ENCODE data around the gene PLCB1. TPM values are rescaled to one million over a fixed set of nuclear protein-coding genes. Genes with fewer than 3 reads are reported as not detected.
"Not testable (repeated sequence)": the region's sequence is repeated elsewhere in the genome, so short reads cannot be mapped to it uniquely, and the experiment has no call there.

The PLCB1 gene
- 14.9 and 19.7 TPM in 2 replicates for total RNA-seq (2014; rRNA removed; shearing (Covaris generic))
- 10.7 and 17.1 TPM in 2 replicates for polyA plus RNA-seq (2015; cell fraction: cytosol; rRNA removed)
- polyA plus RNA-seq (2015; cell fraction: nucleus; rRNA removed): 9.3 and 11.3 TPM in 2 replicates

DNA sequence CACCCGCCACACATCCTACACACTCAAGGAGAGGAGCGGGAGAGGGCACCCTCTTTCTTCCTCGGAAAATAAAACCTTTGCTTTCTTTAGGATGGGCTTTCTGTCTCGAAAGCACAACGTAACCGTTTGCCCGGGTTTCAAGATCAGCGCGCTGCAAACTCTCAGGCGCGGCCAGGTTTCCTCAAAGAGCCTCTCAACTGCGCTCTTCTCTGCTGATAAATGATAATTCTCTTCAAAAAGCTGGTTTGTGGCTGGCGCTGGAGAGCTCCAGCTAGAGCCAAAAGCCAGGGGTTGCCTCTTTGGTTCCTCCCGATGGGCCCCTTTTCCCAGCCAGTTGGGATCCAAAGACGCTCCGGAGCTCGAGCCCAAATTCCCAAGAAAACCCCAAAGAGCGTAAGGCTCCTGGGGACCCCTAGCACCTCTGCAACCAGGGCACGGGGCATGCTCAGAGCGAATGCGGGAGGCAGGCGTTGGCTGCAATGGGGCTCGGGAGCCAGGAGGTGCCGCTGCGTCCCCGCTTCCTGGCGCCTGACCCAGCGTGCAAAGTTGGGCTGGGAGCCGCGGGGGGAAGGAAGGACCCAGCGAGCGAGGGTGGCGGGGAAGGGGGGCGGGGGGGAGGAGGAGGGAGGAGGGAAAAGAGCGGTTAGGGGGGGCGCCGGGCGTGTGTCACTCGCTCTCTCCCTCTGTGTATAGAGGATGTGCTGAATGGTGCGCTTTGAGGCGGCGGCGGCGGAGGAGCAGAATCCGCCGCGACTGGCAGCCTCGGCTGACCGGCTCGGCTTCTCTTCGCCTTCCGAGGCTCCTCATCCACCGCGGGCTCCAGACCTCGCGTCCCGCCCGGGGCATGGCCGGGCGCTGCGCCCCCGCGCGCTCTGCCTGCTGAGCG lies at the start of gene PLCB1:
TSS of gene PLCB1 (plus strand) at position 669 of the 886 bp plus-strand sequence. CDS start 386 bp downstream, outside the sequence.
- in situ Hi-C loops (cut with HindIII; ENCODE audit: low pct_unique_long_range_greater_than_20kb, low sequenced_read_pairs): no loop called here
- DNase-seq (ENCODE audit: low read depth, low spot score): peak; percentile 85

DNA sequence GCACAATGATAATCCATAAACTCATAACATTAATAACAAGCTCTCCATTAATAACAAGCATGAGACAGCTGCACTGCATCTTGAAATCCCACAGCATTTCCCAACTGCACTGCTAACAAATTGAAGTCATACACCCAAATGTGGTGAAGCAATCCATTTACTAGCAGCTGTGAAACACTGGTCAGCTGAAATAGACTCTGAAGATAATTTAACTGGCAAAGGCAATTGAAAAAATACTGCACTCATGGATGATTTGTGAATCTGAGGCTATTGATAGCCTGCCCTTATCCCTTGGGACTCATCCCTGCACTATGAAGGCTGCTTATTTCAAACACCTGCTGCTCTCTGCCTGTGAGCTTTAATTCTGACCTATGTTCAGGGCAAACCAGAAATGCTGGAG lies 49.1 kb upstream of the PLCB1 start:
- in situ Hi-C loops (cut with HindIII; ENCODE audit: low pct_unique_long_range_greater_than_20kb, low sequenced_read_pairs): no loop called here

DNA sequence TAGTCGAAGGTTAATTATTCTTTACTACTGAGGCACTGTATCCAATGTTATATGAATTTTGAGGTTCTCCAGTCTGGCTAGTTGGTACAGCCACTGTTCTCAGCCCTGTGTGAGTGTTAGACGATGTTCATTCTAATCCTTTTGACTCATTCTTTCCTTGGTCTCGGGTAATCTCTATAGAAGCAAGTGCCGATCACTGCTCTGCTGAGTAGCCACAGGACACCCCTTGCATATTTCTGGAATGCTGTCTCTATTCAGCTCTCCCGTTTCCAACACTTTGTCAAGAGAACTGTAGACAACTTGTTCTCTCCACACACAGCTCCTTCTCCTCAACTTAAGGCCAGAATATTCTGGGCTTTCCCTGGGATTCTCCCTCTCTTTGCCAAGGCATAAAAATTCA lies 42.4 kb upstream of the PLCB1 start:
- in situ Hi-C loops (cut with HindIII; ENCODE audit: low pct_unique_long_range_greater_than_20kb, low sequenced_read_pairs): no loop called here
- DNase-seq (ENCODE audit: low read depth, low spot score): no peak

More for the DNA sequence above, 49.1 kb upstream of the PLCB1 start:
- DNase-seq (ENCODE audit: low read depth, low spot score): no peak

DNA sequence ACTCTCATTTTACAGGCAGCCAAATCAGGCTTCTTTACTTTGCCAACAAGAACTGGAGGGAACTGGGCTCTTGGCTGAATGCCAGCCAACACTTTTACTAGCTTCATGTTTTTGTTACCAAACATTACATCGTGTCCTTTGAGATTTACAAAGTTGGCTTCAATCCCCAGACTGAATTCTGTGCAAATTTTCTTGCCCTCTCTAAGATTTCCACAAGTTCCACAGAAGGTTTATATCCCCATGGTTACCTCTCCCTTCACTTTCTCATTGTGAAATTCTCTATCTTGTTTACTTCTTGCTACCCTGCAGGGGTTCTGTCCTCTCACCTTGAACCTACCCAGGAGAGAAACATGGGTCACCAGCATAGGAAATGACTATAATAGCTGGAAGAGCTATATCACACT lies 37.6 kb upstream of the PLCB1 start:
- in situ Hi-C loops (cut with HindIII; ENCODE audit: low pct_unique_long_range_greater_than_20kb, low sequenced_read_pairs): no loop called here
- DNase-seq (ENCODE audit: low read depth, low spot score): no peak

DNA sequence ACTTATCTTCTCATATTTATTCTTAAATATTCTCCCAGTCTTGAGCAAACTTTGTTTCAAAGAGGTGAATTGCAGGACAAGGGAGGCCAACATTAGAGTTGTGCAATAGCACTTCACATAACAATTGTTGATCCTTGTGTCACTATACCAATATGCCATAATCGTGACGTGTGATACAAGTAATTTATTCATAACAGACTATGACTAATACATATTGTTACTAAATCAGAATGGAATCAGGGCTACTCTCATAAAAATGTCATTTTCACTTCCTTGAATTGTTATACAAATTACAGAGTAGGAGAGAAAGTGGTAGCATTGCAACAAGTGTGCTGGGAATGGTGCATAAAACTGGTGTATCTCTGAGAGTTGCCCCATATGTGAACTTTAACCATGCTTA lies 37.2 kb upstream of the PLCB1 start:
- no peak for DNase-seq (ENCODE audit: low read depth, low spot score)

DNA sequence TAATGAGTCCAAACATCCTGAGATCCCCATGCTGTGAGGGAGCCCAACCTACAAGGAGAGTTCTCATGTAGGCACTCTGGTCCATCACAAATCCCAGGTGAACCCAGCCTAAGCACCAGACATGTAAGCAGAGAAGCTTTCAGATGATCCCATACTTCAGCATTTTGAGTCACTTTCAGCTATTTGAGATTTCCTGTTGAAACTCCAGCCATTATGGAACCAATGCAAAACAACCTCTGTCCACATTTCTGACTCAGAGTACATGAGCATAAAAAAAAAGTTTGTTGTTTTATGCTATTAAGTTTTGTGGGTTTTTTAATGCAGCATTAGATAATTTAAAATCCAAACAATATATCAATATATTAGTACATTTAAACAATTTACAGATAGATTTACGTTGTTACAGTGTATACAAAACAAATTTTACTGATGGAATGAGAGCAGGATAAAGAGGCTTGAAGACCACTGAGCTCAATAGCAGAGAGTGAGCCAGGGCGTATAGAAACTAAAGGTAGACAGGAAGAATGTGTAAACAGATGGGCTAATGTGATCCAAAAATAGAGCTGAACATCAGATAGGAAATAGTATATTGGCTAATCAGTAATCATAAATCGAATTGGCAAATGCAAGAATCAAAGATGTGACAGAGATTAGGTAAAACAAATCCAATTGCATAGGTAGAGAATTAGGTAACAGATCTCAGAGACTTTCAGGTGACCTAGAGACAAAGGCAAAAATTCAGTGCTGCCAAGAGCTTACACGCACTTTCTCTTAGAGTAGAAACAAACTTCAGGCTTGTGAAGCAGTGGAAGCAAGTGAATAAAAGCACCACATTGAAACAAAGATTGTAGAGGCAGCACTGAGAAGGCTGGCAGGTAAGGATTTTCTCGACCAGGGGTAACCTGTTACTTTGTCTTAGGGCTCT lies 36.2 kb upstream of the PLCB1 start:
- in situ Hi-C loops (cut with HindIII; ENCODE audit: low pct_unique_long_range_greater_than_20kb, low sequenced_read_pairs): no loop called here
- no peak for DNase-seq (ENCODE audit: low read depth, low spot score)

More for the DNA sequence above, 37.2 kb upstream of the PLCB1 start:
- in situ Hi-C loops (cut with HindIII; ENCODE audit: low pct_unique_long_range_greater_than_20kb, low sequenced_read_pairs): no loop called here

DNA sequence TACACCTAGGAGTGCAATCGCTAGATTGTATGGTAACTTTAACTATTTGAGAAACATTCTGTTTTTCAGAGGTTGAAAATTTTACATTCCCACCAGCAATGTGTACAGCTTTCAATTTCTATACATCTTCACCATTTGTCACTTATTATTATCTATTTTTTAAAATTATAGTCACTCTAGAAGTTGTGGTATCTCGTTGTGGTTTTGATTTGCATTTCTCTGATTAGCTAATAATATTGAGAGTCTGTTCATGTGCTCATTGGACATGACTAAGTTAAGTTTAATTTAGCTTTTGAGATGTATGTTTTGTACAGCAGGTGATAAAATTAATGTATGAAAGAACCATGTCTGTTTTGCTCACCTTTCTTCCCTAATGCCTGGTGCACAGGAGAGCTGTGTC lies 34.8 kb upstream of the PLCB1 start:
- no peak for DNase-seq (ENCODE audit: low read depth, low spot score)
- in situ Hi-C loops (cut with HindIII; ENCODE audit: low pct_unique_long_range_greater_than_20kb, low sequenced_read_pairs): no loop called here

DNA sequence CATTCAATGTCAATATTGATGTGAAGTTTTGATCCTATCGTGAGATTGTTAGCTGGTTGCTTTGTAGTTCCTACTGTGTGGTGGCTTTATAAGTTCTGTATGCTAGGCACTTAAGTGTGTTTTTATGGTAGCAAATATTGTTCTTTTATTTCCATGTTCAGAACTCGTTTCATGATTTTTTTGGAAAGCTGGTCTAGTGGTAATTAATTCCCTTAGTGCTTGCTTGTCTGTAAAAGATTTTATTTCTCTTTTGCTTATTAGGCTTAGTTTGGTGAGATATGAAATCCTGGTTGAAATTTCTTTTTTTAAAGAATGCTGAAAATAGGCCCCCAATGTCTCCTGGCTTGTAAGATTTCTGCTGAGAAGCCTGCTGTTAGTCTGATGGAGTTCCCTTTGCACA lies 27.8 kb upstream of the PLCB1 start:
- no peak for DNase-seq (ENCODE audit: low read depth, low spot score)
- in situ Hi-C loops (cut with HindIII; ENCODE audit: low pct_unique_long_range_greater_than_20kb, low sequenced_read_pairs): no loop called here

DNA sequence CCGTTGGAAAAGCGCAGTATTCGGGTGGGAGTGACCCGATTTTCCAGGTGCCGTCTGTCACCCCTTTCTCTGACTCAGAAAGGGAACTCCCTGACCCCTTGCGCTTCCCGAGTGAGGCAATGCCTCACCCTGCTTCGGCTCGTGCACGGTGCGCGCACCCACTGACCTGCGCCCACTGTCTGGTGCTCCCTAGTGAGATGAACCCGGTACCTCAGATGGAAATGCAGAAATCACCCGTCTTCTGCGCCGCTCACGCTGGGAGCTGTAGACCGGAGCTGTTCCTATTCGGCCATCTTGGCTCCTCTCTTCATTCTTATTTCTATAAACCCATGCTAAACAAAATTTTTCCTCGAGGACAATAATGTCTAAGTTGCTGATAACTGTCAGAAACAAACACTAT lies 17.5 kb upstream of the PLCB1 start:
- in situ Hi-C loops (cut with HindIII; ENCODE audit: low pct_unique_long_range_greater_than_20kb, low sequenced_read_pairs): not testable (repeated sequence)
- DNase-seq (ENCODE audit: low read depth, low spot score): peak; percentile 21

DNA sequence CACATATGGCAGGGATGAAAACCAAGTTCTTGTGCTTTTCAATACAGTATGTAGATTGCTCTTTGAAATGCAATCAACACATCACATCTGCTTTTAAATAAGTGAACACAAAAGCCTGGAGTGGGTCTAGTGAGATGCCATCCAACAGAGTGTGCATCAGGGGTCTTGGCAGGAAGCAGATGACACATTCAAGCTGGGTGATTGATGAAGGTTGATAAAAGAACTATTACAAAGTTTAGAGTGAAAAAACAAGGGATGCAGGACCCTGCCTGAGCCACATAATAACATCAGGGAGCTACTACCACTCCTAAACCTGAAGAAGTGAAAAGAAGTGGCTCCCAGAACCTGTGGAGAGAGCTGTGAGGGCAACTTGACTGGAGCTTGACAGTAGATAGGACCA lies 16.6 kb upstream of the PLCB1 start:
- in situ Hi-C loops (cut with HindIII; ENCODE audit: low pct_unique_long_range_greater_than_20kb, low sequenced_read_pairs): no loop called here
- no peak for DNase-seq (ENCODE audit: low read depth, low spot score)

DNA sequence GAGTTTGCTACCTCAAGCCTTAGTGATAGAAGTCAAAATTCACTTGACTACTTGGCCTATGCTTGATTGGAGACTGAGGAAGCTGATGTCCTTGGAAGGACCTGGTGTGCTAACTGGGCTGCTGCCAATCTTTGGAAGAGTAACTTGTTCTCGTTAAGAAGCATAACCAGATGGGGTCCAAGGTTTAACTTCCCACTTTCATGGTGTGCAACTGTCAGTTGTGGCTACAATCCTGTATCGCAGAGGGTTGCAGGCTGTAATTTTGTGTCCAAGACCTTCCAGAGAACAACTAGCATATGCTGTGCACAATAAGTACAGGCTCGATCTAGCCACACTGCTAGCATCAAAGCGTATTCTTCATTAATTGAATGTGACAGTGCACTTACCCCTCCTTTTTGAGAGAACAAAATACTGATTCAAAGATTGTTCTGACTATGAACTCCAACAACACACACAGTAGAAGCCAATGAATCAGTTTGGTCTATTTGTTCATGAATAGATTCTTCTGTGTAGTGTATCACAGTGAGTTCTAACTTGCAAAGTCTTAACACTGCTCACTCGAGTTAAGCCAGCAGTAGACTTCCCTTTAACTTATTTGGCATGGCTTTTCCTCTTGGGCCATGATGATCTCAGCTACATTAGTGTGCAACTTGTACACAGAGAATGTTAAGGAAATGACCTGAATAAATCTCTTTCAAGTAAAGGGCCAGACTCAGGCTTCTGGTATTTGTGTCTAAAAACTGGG lies 15.8 kb upstream of the PLCB1 start:
- DNase-seq (ENCODE audit: low read depth, low spot score): no peak
- in situ Hi-C loops (cut with HindIII; ENCODE audit: low pct_unique_long_range_greater_than_20kb, low sequenced_read_pairs): no loop called here

DNA sequence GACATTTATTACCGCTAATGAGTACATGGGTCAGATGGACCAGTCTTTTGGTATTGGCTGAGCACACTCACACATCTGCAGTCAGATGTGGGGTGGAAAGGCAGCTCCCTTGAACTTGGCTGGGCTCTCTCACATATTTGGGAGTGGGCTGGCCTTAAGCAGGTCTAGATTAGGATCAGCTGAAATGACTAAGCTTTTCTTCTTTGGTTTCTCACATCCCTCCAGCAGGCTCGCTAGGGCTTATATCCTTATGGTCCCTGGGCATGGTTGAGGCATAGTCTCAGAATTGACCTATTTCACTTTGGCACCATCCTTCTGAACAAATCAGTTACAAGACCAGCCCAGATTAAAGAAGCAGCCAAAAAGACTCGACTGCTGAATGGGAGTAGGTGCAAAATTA lies 14.4 kb upstream of the PLCB1 start:
- no peak for DNase-seq (ENCODE audit: low read depth, low spot score)
- in situ Hi-C loops (cut with HindIII; ENCODE audit: low pct_unique_long_range_greater_than_20kb, low sequenced_read_pairs): no loop called here

DNA sequence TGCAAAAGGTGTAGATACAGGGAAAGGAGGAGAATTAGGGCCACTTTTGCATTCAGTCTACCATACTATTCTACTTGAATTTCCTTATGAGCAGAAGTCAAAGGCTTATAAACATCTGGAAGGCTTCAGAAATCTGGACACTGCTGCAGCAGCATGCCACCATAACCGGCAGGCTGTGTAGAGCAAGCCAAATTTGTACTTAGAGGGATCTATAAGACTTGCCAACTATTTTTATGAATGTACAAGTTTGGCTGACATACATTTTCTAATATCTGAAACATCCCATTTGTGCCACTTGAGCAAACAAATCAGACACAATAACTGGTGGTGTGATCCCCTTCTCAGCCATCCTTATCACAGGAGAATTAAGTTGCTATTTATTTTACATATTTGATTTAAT lies 14.0 kb upstream of the PLCB1 start:
- in situ Hi-C loops (cut with HindIII; ENCODE audit: low pct_unique_long_range_greater_than_20kb, low sequenced_read_pairs): no loop called here

DNA sequence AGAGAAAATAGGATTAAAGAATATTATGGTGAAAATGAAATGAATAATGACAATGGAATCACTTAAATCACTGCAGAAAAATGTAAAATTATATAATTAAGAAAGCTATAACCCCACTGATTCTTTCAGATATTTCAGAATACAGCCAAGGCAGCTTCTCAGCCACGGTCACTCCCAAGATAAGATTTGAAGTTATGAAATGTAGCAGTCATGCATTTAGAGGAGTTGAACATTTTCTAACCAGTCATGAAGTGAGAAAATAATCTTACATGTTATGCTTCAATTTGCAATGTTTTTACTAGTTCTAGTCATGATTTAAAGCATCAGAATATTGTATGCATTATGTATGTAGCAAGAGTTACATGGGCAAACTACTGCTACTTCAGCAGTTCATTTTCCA lies 13.3 kb upstream of the PLCB1 start:
- DNase-seq (ENCODE audit: low read depth, low spot score): no peak
- in situ Hi-C loops (cut with HindIII; ENCODE audit: low pct_unique_long_range_greater_than_20kb, low sequenced_read_pairs): no loop called here

More for the DNA sequence above, 14.0 kb upstream of the PLCB1 start:
- no peak for DNase-seq (ENCODE audit: low read depth, low spot score)

DNA sequence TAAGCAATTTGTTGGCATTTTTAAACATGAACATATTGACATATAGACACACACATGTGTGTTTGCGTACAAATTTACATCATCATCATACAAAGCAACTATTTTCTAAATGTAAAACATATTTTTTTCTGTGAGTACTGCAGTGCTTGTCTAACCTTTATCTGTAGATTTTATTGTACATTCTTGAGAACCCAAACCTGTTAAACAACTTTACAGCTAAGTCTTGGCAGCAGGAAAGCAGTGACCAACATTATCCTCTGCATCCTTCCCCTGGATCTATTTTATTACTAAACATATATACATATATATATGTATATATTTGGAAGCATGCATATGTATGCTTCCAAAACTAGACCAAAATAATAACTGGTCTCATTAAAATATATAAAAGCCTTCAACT lies 10.4 kb upstream of the PLCB1 start:
- no peak for DNase-seq (ENCODE audit: low read depth, low spot score)
- in situ Hi-C loops (cut with HindIII; ENCODE audit: low pct_unique_long_range_greater_than_20kb, low sequenced_read_pairs): no loop called here

DNA sequence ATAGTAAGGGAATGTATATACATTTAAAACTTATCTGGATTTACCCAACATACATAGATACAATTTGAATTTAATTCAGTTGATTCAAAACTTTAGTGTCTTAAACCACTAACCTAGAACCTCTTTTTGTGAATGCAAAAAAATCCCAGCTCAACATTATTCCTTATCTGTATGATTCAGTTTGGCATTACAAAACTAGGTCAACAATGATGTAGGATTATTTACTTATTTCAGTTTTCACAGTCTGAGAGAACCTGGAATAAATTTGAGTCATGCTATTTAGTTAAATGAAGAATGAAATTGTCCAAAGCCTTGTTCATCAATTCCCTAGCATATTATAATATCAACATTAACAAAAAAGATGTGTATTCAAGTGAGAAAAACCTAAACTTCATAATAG lies 7.4 kb upstream of the PLCB1 start:
- DNase-seq (ENCODE audit: low read depth, low spot score): no peak
- in situ Hi-C loops (cut with HindIII; ENCODE audit: low pct_unique_long_range_greater_than_20kb, low sequenced_read_pairs): no loop called here

DNA sequence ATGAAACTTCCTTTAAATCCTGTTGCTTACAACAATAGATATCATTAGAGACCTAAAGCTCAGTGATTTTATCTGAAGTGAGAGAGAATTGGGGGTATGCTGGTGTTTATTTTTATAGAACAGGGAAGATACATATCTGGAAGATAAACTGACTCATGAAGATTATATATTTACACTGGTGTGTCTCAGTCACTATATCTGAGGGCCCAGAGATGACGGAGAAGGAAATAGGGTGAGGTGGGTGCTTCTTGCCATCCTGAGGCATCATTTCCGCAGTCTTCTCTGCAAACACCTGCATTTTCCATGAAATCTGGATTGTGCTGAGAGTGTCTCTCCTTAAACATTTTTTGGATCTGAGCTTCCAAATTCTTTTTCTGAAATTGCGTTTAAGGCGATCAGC lies 5.9 kb upstream of the PLCB1 start:
- no peak for DNase-seq (ENCODE audit: low read depth, low spot score)
- in situ Hi-C loops (cut with HindIII; ENCODE audit: low pct_unique_long_range_greater_than_20kb, low sequenced_read_pairs): no loop called here
